NCI-H510A treated with DMSO at 0.1 percent for 48 hours (cell line): ENCODE results near the gene KIAA1217.
"Not testable (repeated sequence)": the region's sequence is repeated elsewhere in the genome, so short reads cannot be mapped to it uniquely, and the experiment has no call there.

Experiments
- DNase-seq: peaks from one replicate; lab custom pipeline; 2025; lab: John Stamatoyannopoulos, UW

KIAA1217 gene

DNA sequence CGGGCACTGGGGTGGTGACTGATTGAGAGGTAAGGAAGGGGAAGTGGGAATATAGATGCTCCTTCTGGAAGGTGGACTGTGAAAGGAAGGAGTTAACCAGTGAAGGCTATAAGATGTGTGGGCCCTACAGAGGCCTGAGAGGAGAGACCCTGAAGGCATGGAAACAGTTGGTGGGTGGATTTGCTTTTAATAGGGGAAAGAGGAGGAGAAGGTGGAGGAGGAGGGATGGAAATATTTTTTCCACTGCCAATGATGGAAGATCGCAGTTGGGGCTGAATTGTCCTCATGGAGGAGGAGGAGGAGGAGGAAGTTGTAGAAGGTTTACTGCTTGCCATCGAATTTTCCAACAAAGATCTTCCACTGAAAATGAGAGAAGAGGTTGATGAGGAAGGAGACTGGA is 80.3 kb downstream of the KIAA1217 start:
- no peak for DNase-seq

GRCh38 chr10:24292304-24293293 is 83.7 kb downstream of the KIAA1217 start:
- no peak for DNase-seq

DNA sequence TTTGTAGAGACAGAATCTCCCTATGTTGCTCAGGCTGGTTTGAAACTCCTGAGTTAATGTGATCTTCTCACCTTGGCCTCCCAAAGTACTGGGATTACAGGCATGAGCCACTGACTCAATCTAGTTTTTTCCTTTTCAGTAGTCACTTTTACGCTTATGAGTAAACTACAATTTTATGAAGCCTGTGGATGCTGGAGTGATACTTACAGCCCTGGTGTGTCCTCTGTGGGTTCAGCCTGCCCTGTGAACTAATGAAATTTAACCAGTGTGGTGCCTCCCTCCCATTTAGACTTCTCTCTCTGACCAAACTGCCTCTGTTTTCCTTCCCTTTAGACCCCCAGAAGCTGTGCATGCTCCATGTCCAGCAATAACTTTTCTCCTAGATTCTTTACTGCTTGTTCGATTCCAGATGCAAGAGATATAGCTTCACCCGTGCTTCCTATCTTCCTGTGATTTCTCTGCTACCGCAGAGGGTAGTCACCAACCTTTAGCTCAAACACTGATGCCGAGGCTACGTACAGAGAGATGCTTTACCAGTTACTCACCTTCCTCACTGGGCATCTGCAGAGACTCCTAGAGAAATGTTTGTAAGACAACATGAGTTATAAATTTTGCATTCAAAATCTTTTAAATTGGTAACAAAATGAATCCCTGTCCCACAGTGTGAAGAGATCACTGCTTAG is 90.8 kb downstream of the KIAA1217 start:
- no peak for DNase-seq

GRCh38 chr10:24303522-24304310 is 94.8 kb downstream of the KIAA1217 start:
- DNase-seq = no peak

GRCh38 chr10:24305551-24306506 is 96.9 kb downstream of the KIAA1217 start:
- no peak for DNase-seq

- DNase-seq = no peak
Observed at GRCh38 chr10:24306507-24306875, 97.6 kb downstream of the KIAA1217 start.

DNA sequence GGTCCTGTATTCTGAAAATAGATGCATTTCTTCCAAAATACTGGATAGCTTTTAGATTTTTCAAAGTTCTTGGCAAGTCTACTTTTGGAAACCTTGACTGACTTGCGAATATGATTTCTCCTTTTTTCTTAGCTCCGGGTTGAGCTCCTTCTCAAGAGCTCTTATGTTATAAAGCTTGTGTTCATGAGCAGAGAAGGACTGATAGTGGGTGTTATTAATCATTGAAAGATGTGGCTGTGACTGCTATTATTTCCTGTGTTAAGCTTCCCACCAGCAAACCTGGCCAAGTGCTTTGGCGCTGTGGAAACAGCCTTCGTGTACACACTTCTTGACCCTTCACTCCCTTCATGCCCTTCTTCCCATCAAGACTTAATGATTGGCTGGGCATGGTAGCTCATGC is 98.2 kb downstream of the KIAA1217 start:
- no peak for DNase-seq

- DNase-seq = no peak
Observed at GRCh38 chr10:24307696-24308485, 99.0 kb downstream of the KIAA1217 start.

DNA sequence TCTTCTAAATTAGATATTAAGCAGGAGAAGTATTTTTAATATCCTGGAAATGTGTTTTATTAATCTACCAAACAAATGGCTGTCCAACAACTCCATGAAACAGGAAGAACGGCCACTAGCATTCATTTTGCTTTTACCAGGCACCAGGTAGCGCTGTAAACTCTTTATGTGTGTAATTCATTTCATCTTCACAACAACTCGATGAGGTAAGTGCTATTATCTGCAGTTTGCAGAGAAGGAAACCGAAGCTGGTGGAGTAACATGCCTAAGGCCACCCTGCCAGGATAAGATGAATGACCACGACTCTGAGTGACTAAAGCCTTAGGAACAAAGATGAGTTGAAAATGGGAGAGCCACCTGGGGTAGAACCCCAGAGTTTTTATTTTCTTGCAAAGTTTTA is 101.2 kb downstream of the KIAA1217 start:
- DNase-seq = no peak

DNA sequence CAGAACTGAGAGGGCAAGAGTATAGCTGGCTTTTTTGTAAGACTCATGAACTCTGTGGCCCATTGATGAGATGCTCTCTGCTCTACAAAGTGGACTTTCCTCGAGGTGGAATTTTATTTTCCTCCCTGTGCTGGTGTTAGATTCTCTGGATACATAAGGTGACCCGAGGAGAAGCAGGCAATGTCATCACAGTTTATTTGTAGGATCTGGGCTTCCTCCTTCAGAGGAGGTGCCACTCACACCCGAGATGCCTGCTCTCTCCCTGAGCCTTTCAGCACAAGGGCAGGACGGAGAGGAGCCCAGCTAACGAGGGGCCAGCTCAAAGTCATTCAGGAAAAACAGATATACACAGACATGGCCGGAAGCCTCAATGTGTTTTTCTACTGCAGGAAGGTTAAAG is 103.0 kb downstream of the KIAA1217 start:
- DNase-seq = no peak

GRCh38 chr10:24313283-24313682 is 104.3 kb downstream of the KIAA1217 start:
- no peak for DNase-seq

DNA sequence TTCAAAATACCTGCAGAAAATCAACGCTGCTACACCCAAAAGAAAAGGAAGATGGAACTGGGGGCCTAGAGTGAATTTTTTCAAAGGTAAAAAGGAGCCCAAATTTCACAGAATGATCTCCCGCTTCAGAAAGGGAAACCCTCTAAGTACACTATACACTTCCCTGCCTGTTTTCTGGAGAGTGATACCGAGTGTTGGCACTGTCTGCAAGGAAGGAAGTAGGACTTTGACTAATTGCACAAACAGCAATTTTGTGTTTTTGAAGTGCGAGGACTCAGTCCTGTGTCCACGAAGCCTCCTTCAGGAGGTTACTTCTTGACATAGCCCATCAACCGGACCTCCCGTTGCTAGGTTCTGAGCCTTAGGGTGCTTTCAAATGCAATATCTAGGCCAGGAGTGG is 106.3 kb downstream of the KIAA1217 start:
- no peak for DNase-seq

GRCh38 chr10:24318517-24318916 is 109.6 kb downstream of the KIAA1217 start:
- DNase-seq = no peak

DNA sequence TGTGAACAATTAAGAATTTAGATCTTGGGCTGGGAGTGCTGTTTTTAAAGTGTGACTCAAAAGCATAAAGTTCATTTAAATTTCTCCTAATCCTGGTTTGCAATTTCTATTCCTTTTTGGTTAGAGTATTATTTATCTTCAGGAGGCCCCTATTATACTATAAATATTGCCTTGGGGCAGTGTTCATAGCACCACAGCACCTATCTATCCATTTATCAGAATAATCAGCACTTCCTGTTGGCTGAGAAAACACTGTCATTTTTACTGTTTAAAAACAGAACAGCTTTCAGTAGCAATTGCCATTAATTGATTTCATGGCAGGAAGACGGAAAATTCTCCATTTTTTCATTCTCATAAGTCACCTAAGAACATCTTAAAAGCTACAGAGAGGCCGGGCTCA is 111.4 kb downstream of the KIAA1217 start:
- DNase-seq = no peak

DNA sequence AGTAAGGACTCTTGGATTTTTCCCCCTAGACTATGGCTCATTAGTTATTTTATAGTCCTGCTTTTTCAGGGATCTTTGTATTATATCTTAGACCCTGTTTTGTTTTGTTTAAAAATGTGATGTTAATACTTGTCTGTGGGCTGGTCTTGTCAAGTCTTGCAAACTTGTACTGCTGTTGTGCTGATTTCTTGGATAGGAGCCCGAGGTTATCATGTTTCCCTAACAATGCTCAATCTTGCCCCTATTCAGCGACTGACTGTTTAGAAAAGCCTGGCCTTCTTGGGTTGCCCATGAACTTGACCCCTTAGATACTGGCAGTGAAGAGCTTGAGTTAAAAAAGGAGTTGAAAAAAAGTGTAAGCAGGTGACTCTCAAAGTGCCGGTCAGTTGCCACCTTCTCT is 115.7 kb downstream of the KIAA1217 start:
- DNase-seq = no peak

DNA sequence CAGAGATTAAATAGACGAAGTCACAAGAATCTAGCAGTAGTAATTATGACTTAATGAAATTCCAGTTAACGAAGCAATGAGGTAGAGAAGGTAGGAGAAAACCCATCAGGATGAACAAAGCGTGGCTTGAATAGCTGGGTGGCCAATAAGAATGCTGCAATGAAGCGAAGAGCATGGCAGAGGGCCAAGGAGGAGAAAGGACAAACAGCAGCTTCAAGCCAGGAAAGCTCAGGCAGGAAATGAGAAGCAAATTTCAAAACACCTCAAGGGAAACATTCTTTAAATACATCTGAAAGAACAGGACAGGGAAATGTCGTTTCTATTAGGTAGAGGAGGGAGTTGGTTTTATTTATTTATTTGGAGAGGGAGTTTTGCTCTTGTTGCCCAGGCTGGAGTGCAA is 122.5 kb downstream of the KIAA1217 start:
- no peak for DNase-seq

GRCh38 chr10:24333736-24334135 is 124.8 kb downstream of the KIAA1217 start:
- DNase-seq = no peak

- DNase-seq = no peak
Observed at GRCh38 chr10:24334279-24334939, 125.5 kb downstream of the KIAA1217 start.

DNA sequence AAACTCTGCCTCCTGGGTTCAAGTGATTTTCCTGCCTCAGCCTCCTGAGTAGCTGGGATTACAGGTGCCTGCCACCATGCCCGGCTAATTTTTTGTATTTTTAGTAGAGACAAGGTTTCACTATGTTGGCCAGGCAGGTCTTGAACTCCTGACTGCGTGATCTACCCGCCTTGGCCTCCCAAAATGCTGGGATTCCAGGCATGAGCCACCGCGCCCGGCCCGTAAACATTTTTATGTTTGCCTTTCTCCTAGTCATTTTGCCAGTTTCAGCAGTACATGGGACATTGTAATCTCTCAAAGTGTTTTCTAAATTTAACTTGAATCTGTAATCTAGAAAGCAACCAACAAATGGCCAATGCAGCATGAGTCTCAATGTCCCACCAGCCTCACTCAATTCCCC is 128.8 kb downstream of the KIAA1217 start:
- DNase-seq = not testable (repeated sequence)

DNA sequence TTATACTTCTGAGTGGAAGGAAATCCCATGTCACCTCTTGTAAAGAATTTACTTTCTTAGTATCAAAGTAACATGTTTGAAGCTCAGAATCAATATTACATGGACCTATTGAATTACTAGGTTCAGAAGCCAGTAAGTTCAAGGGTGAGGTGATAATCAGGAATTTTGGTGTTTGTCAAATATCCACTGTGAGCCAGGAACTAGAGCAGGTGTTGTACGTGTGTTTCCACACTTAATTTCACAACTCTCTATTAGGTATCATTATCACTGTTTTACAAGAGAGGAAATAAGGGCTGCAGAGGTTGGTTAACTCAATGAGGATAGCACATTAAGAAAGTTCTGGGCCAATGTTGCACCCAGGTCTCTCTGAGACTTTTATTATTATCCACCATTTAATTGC is 130.4 kb downstream of the KIAA1217 start:
- no peak for DNase-seq
